Activated T-helper 17 cell treated with anti-CD3 and anti-CD28 coated beads, Interleukin-2, amount 50 U/mL, for 72 hours (primary cell): ENCODE data around the gene EPB41L4A. TPM values are rescaled to one million over a fixed set of nuclear protein-coding genes. Genes with fewer than 3 reads are reported as not detected.

Experiments used
- ATAC-seq: fragments of 150-1000 bp; cut with Tn5 transposase; replicated peaks from 2 replicates; pipeline ENCODE4 v1.10.0; 2021; ENCODE audit warnings: mild to moderate bottlenecking, moderate library complexity
- H3K27ac Mint-ChIP-seq: one replicate; pipeline ENCODE4 v1.8.0; 2022; ENCODE audit warnings: mixed read lengths
- H3K27me3 Mint-ChIP-seq: one replicate; pipeline ENCODE4 v1.8.0; 2022; ENCODE audit warnings: mixed read lengths
- H3K36me3 Mint-ChIP-seq: one replicate; pipeline ENCODE4 v1.8.0; 2022; ENCODE audit warnings: low read depth, mild to moderate bottlenecking, mixed read lengths
- H3K4me1 Mint-ChIP-seq: one replicate; pipeline ENCODE4 v1.8.0; 2022; ENCODE audit warnings: mixed read lengths
- H3K4me3 Mint-ChIP-seq: one replicate; pipeline ENCODE4 v1.8.0; 2022; ENCODE audit warnings: mild to moderate bottlenecking, mixed read lengths
- H3K9me3 Mint-ChIP-seq: one replicate; pipeline ENCODE4 v1.8.0; 2022; ENCODE audit warnings: mixed read lengths
- total RNA-seq, 2 donors: library from RNA; stranded (reverse); gene quantifications; one replicate each; pipeline ENCODE4 v1.2.3, GENCODE V29; 2022

Gene EPB41L4A
- total RNA-seq, 2 donors from 2014 or later: 0.30 to 0.85 TPM

GRCh38 chr5:112125903-112126302 is 293.2 kb downstream of the EPB41L4A start:
- H3K27me3 Mint-ChIP-seq: peaks cover 46% of the 10 kb centered on the region
- no peaks in the 10 kb centered on the region for H3K4me1 Mint-ChIP-seq
- no peaks in the 10 kb centered on the region for H3K36me3 Mint-ChIP-seq
- H3K9me3 Mint-ChIP-seq: no peaks in the 10 kb centered on the region
- no peak for ATAC-seq
- no peak overlapping the region for H3K4me3 Mint-ChIP-seq
- no peak overlapping the region for H3K27ac Mint-ChIP-seq

GRCh38 chr5:112124788-112125187 is 294.3 kb downstream of the EPB41L4A start:
- Mint-ChIP-seq H3K27ac (no peak overlapping the region), H3K27me3 (peaks cover 51% of the 10 kb centered on the region), H3K4me1 (no peaks in the 10 kb centered on the region), H3K9me3 (no peaks in the 10 kb centered on the region), H3K36me3 (no peaks in the 10 kb centered on the region), H3K4me3 (no peak overlapping the region)
- ATAC-seq: no peak

- H3K27ac Mint-ChIP-seq: no peak overlapping the region
- H3K27me3 Mint-ChIP-seq: peaks cover 57% of the 10 kb centered on the region
- H3K4me1 Mint-ChIP-seq: no peaks in the 10 kb centered on the region
- no peak overlapping the region for H3K4me3 Mint-ChIP-seq
- ATAC-seq: no peak
- H3K36me3 Mint-ChIP-seq: no peaks in the 10 kb centered on the region
- H3K9me3 Mint-ChIP-seq: no peaks in the 10 kb centered on the region
These were observed 296.0 kb downstream of the EPB41L4A start for GRCh38 chr5:112123086-112123485.

DNA sequence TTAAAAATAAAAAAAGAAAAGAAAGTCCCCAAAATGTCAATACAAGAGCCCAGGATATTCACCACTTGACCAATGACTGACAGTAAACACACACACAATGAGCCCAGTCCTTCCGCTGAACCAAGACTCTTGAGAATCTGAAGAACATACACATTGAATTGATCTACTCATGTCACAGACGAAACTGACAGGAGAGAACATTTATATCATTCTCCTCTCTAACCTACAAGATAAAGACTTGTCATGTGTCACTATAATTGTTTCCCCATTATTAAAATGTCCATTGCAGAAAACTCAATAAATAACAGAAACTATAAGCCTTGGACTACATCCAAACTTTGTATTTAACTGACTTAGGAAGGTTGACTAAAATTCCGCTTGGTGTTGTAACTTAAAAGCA is 296.7 kb downstream of the EPB41L4A start:
- no peaks in the 10 kb centered on the region for H3K4me1 Mint-ChIP-seq
- no peaks in the 10 kb centered on the region for H3K9me3 Mint-ChIP-seq
- H3K4me3 Mint-ChIP-seq: no peak overlapping the region
- no peak overlapping the region for H3K27ac Mint-ChIP-seq
- no peak for ATAC-seq
- no peaks in the 10 kb centered on the region for H3K36me3 Mint-ChIP-seq
- peaks cover 54% of the 10 kb centered on the region for H3K27me3 Mint-ChIP-seq

DNA sequence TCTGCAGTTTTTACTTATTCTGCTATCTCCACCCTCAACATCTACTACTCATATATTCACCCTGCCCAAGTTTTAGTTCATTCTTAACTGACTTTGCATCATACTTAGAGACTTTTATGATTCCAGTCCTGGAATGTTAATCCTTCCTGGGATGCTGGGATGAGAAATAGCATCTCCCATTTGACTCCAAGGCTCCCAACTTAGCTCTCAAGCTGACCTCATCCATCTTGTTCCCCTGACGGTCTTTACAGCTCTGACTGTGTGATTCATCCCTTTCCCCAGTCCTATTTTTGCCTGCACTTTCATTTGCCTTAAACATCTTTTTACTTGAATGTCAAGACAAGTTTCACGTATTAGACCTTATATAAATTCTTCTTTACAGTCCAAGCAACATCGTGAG is 297.8 kb downstream of the EPB41L4A start:
- Mint-ChIP-seq H3K27me3 (peaks cover 48% of the 10 kb centered on the region), H3K36me3 (no peaks in the 10 kb centered on the region), H3K27ac (no peak overlapping the region), H3K4me1 (no peaks in the 10 kb centered on the region), H3K4me3 (no peak overlapping the region), H3K9me3 (no peaks in the 10 kb centered on the region)
- ATAC-seq: no peak

DNA sequence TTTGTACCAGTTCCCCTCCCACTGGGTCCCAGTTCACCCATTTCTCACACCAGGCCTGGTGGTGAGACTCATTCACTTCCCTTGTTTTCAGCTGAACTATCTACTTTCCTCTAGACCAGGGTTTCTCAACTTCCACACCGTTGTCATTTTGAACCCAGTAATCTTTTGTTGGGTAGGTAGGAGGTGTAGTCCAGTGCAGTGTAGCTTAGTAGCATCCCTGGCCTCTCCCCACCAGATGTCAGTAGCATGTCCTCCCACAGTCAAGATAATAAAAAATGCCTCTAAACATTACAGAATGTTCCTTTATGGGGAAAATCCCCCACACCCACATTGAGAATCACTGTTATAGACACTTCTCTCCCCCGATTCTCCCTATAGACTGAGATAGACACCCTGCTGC is 299.1 kb downstream of the EPB41L4A start:
- H3K36me3 Mint-ChIP-seq: no peaks in the 10 kb centered on the region
- no peak overlapping the region for H3K27ac Mint-ChIP-seq
- H3K4me1 Mint-ChIP-seq: no peaks in the 10 kb centered on the region
- H3K27me3 Mint-ChIP-seq: peaks cover 48% of the 10 kb centered on the region
- no peak overlapping the region for H3K4me3 Mint-ChIP-seq
- H3K9me3 Mint-ChIP-seq: no peaks in the 10 kb centered on the region
- no peak for ATAC-seq

DNA sequence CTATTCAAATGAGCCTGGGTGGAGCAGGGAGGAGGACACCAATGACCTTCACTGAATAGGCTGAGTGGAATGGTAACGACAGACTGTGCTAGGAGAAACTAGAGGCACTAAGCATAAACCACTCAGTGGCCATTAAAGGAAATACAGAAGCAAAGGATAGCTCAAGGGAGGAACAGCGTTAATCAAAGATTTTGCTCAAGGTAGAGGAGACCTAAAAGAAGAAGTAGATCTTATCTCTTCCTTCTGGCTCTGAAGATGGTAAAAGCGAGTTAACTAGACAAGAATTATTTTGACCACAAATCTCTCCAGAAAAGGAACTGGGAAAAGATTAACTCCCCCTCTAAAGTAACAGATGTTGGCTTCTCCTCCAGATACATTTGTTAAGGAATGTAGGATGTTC is 299.6 kb downstream of the EPB41L4A start:
- Mint-ChIP-seq H3K36me3 (no peaks in the 10 kb centered on the region), H3K27me3 (peaks cover 44% of the 10 kb centered on the region), H3K27ac (no peak overlapping the region), H3K4me3 (no peak overlapping the region), H3K9me3 (no peaks in the 10 kb centered on the region), H3K4me1 (no peaks in the 10 kb centered on the region)
- ATAC-seq: no peak

DNA sequence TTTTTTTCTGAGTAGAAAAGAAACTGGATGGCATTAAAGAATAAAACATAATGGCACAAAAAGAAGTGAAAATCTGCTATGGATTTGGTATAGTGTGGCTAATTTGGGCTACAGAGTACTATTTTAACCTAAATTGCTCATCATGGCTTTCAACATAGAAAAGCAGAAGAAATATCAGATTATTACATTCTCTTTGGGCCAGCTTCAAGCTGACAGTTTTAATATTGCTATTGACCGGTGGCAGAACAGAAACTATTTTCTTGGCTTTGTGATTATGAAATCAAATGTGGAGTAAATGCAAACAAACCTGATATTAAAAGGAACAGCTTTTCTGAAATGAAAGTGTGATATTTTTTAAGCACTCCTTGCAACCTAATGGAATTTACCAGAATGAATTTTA is 301.5 kb downstream of the EPB41L4A start:
- ATAC-seq: no peak
- H3K4me3 Mint-ChIP-seq: no peak overlapping the region
- H3K4me1 Mint-ChIP-seq: no peaks in the 10 kb centered on the region
- H3K27me3 Mint-ChIP-seq: peaks cover 31% of the 10 kb centered on the region
- no peaks in the 10 kb centered on the region for H3K9me3 Mint-ChIP-seq
- H3K27ac Mint-ChIP-seq: no peak overlapping the region
- H3K36me3 Mint-ChIP-seq: no peaks in the 10 kb centered on the region

DNA sequence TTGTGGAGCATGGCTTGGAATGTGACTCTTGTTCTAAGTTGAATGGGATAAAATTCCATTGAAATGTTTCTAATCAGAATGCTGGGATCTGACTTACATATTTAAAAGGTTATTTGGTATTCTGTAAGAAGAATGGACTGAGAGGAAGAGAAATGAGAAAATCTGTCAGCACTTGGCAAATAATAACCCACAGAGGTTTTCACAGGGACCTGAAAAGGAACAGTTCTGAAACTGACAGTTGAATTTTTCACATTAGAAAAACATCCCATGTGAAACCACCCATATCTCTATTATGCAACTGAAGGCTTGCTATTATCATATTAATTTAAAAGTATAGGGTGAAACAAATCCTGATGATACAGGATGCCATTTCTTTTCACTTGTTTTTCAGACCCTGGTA is 302.7 kb downstream of the EPB41L4A start:
- no peaks in the 10 kb centered on the region for H3K4me1 Mint-ChIP-seq
- no peaks in the 10 kb centered on the region for H3K36me3 Mint-ChIP-seq
- peaks cover 23% of the 10 kb centered on the region for H3K27me3 Mint-ChIP-seq
- no peak overlapping the region for H3K4me3 Mint-ChIP-seq
- H3K27ac Mint-ChIP-seq: no peak overlapping the region
- ATAC-seq: no peak
- H3K9me3 Mint-ChIP-seq: no peaks in the 10 kb centered on the region

GRCh38 chr5:112113565-112113964 is 305.5 kb downstream of the EPB41L4A start:
- Mint-ChIP-seq H3K36me3 (no peaks in the 10 kb centered on the region), H3K27ac (no peak overlapping the region), H3K4me3 (no peak overlapping the region), H3K4me1 (no peaks in the 10 kb centered on the region), H3K27me3 (peaks cover 9% of the 10 kb centered on the region), H3K9me3 (no peaks in the 10 kb centered on the region)
- ATAC-seq: no peak
